Osteoblast (primary cell): ENCODE data around the gene RPGRIP1L. TPM values are rescaled to one million over a fixed set of nuclear protein-coding genes. Genes with fewer than 3 reads are reported as not detected.

ENCODE experiments used
- DNase-seq: peaks from one replicate; pipeline ENCODE4 v3.0.0; 2011; ENCODE audit warnings: low spot score, mixed read lengths; ENCODE audit not compliant: insufficient read length; ENCODE audit errors: missing footprints
- H2AFZ ChIP-seq: 2 replicates; pipeline ENCODE4 v1.6.0; 2011; ENCODE audit warnings: mild to moderate bottlenecking, low read length
- H3K27ac ChIP-seq: 2 replicates; pipeline ENCODE4 v1.5.1; 2011; ENCODE audit warnings: mild to moderate bottlenecking, low read depth, low read length, moderate library complexity
- H3K27me3 ChIP-seq: 2 replicates; pipeline ENCODE4 v1.6.0; 2012; ENCODE audit warnings: mild to moderate bottlenecking, control low read depth, inconsistent platforms, low read length, moderate library complexity; ENCODE audit not compliant: insufficient read depth
- H3K36me3 ChIP-seq: 2 replicates; pipeline ENCODE4 v1.5.1; 2011; ENCODE audit warnings: mild to moderate bottlenecking, low read length, control low read depth, moderate library complexity; ENCODE audit not compliant: insufficient read depth
- H3K4me1 ChIP-seq: 2 replicates; pipeline ENCODE4 v1.5.1; 2011; ENCODE audit warnings: mild to moderate bottlenecking, low read length, control low read depth, moderate library complexity; ENCODE audit not compliant: insufficient read depth
- H3K4me2 ChIP-seq: 2 replicates; pipeline ENCODE4 v1.6.0; 2011; ENCODE audit warnings: mild to moderate bottlenecking, low read length; ENCODE audit not compliant: insufficient read depth
- H3K4me3 ChIP-seq: fragments of 200-600 bp; sonication (generic); 3 replicates; pipeline ENCODE4 v1.5.1; 2012; ENCODE audit warnings: mild to moderate bottlenecking, low read length, inconsistent platforms; ENCODE audit not compliant: insufficient read depth
- H3K79me2 ChIP-seq: 2 replicates; pipeline ENCODE4 v1.6.0; 2012; ENCODE audit warnings: mild to moderate bottlenecking, low read length, control low read depth, inconsistent platforms; ENCODE audit not compliant: insufficient read depth
- H3K9me3 ChIP-seq: 2 replicates; pipeline ENCODE4 v1.5.1; 2011; ENCODE audit warnings: low read depth, low read length, control low read depth
- H4K20me1 ChIP-seq: 2 replicates; pipeline ENCODE4 v1.6.0; 2012; ENCODE audit warnings: mild to moderate bottlenecking, low read length, control low read depth; ENCODE audit not compliant: insufficient read depth
- CTCF ChIP-seq: IDR thresholded peaks from 2 replicates; pipeline ENCODE4 v1.5.1; 2011; ENCODE audit warnings: mild to moderate bottlenecking, low read depth, low read length, moderate library complexity; ENCODE audit errors: extremely low read depth
- total RNA-seq: library from RNA; depleted of rRNA; stranded (reverse); fragments of >200 nt; gene quantifications from 2 replicates; pipeline ENCODE4 v1.2.3, GENCODE V29; 2012

Gene RPGRIP1L
- total RNA-seq, 1 donor = 14.1 TPM

DNA sequence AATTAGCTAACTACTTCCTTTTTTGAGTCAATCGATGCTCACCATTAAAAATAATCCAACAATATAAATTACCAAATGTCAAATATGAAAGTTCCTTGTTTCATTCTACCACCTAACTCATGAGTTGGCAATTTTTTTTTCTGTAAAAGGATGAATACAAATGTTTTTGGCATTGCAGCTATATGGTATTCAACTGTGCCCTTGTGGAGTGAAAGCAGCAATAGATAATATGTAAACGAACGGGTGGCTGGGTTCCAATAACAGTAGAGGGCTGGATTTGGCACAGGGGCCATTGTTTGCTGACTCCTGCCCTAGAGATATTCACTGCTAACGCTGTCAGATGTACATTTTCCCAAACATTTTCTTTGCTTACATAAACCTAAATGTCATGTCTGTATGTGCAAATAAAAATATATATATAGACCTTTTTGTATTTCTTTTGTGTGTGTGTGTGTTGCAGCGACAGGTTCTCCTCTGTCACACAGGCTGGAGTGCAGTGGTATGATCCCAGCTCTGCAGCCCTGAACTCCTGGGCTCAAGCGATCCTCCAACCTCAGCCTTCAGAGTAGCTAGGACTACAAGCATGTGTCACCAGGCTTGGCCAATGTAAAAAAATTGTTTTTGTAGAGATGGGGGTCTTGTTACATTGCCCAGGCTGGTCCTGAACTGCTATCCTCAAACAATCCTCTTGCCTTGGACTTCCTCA is 73.9 kb downstream of the RPGRIP1L start:
- TF ChIP-seq CTCF = no peak
- no peaks in the 10 kb centered on the region for H3K27me3 ChIP-seq
- no peak overlapping the region for H3K27ac ChIP-seq
- DNase-seq = no peak
- H3K36me3 ChIP-seq = peaks cover 7% of the 10 kb centered on the region
- H2AFZ ChIP-seq = no peak overlapping the region
- no peaks in the 10 kb centered on the region for H4K20me1 ChIP-seq
- H3K4me1 ChIP-seq = peaks cover 6% of the 10 kb centered on the region
- H3K4me2 ChIP-seq = no peak overlapping the region
- H3K4me3 ChIP-seq = no peak overlapping the region
- H3K79me2 ChIP-seq = no peaks in the 10 kb centered on the region
- no peaks in the 10 kb centered on the region for H3K9me3 ChIP-seq

DNA sequence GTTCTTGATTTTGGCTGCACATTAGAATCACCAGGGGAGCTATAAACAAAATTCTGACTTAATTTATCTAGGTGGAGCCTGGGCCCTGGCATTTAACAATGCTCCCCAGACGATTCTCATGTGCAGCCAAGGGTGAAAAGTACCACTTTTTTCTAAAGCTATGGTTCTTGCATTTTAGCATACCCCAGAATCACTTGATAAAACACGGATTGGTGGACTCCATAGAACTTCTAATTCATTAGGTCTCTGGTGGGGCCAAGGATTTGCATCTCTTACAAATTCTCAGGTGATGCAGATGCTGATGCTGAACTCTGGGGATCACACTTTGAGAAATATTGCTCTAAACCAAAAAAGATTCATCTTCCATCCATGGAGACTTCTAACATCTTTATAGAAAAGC is 74.5 kb downstream of the RPGRIP1L start:
- no peak overlapping the region for H3K4me2 ChIP-seq
- H3K9me3 ChIP-seq = no peaks in the 10 kb centered on the region
- H3K79me2 ChIP-seq = no peaks in the 10 kb centered on the region
- H3K36me3 ChIP-seq = peaks cover 4% of the 10 kb centered on the region
- H3K4me1 ChIP-seq = peaks cover 6% of the 10 kb centered on the region
- no peak for TF ChIP-seq CTCF
- no peak for DNase-seq
- no peaks in the 10 kb centered on the region for H3K27me3 ChIP-seq
- no peak overlapping the region for H3K27ac ChIP-seq
- no peaks in the 10 kb centered on the region for H4K20me1 ChIP-seq
- no peak overlapping the region for H2AFZ ChIP-seq
- H3K4me3 ChIP-seq = no peak overlapping the region

GRCh38 chr16:53626811-53627210 is 76.8 kb downstream of the RPGRIP1L start:
- Histone ChIP-seq H4K20me1 (no peaks in the 10 kb centered on the region), H3K9me3 (no peaks in the 10 kb centered on the region), H3K4me3 (no peak overlapping the region), H3K4me1 (peaks cover 6% of the 10 kb centered on the region), H3K79me2 (no peaks in the 10 kb centered on the region), H3K27me3 (no peaks in the 10 kb centered on the region), H3K4me2 (no peak overlapping the region), H3K27ac (no peak overlapping the region), H3K36me3 (peaks cover 4% of the 10 kb centered on the region), H2AFZ (no peak overlapping the region)
- DNase-seq = no peak
- no peak for TF ChIP-seq CTCF

DNA sequence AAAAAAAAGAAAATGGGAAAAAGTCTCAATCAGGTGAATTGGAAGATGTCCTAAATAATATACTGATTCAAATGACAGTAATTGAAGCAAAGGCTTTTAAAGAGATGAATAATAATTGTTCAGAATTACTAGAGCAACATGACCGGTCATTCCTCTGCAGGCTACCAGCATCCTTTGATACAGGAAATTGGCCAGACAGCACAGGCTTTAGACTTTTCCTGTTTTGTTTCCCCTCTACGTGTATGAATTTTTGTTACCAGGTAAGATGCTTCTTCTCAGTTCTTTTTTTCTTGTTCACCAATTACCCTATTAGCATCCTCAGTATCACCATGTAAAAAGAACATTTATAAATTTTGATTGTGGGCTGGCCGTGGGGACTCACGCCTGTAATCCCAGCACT is 77.5 kb downstream of the RPGRIP1L start:
- Histone ChIP-seq H3K27me3 (no peaks in the 10 kb centered on the region), H3K36me3 (peaks cover 4% of the 10 kb centered on the region), H3K4me1 (peaks cover 6% of the 10 kb centered on the region), H3K4me2 (no peak overlapping the region), H3K9me3 (no peaks in the 10 kb centered on the region), H2AFZ (no peak overlapping the region), H3K79me2 (no peaks in the 10 kb centered on the region), H3K4me3 (no peak overlapping the region), H3K27ac (no peak overlapping the region), H4K20me1 (no peaks in the 10 kb centered on the region)
- no peak for TF ChIP-seq CTCF
- DNase-seq = no peak
